K562 (cell line): Measurements from ENCODE around the gene B4GALNT4. TPM values are rescaled to one million over a fixed set of nuclear protein-coding genes. Genes with fewer than 3 reads are reported as not detected.

Experiments
- ADNP ChIP-seq: fragments of 200-800 bp; sonication (Bioruptor generic); IDR thresholded peaks from 2 replicates; pipeline ENCODE4 v1.6.1; 2016; ENCODE audit warnings: missing genetic modification characterization, missing compliant biosample characterization
- ATF1 ChIP-seq, 2 experiments: fragments of 450-650 bp in 1 of 2; IDR thresholded peaks; 2 replicates each; pipeline ENCODE4 v1.6.1; 2016; ENCODE audit warnings: missing compliant biosample characterization in 1 of 2, missing genetic modification characterization in 1 of 2
- ATF4 ChIP-seq: fragments of 450-650 bp; formaldehyde crosslinking; IDR thresholded peaks from 2 replicates; pipeline ENCODE4 v1.4.0; 2022; ENCODE audit warnings: mild to moderate bottlenecking, moderate library complexity
- BCOR ChIP-seq: fragments of 450-650 bp; IDR thresholded peaks from 2 replicates; pipeline ENCODE4 v1.6.1; 2016
- ELK1 ChIP-seq: sonication (generic); formaldehyde crosslinking; IDR thresholded peaks from 2 replicates; pipeline ENCODE4 v1.8.1; 2022; ENCODE audit warnings: missing genetic modification reagents
- FOXK1 ChIP-seq: sonication (generic); formaldehyde crosslinking; IDR thresholded peaks from 2 replicates; pipeline ENCODE4 v1.8.0; 2022; ENCODE audit warnings: missing genetic modification reagents, mild to moderate bottlenecking, borderline replicate concordance
- IRF1 ChIP-seq: sonication (generic); formaldehyde crosslinking; IDR thresholded peaks from 2 replicates; pipeline ENCODE4 v1.8.0; 2022; ENCODE audit warnings: missing genetic modification reagents, mild to moderate bottlenecking, borderline replicate concordance
- MCM2 ChIP-seq: fragments of 450-650 bp; IDR thresholded peaks from 2 replicates; pipeline ENCODE4 v1.6.1; 2017; ENCODE audit warnings: low read depth, mild to moderate bottlenecking
- PHB2 ChIP-seq: fragments of 450-650 bp; IDR thresholded peaks from 2 replicates; pipeline ENCODE4 v1.6.1; 2017; ENCODE audit warnings: low read depth
- RCOR1 ChIP-seq, 2 experiments: IDR thresholded peaks; 2 replicates each; pipeline ENCODE4 v1.6.1; 2012; ENCODE audit warnings: low read depth in 2 of 2, low read length in 2 of 2, borderline replicate concordance in 1 of 2, improper control_type of control experiment in 1 of 2
- SMARCA5 ChIP-seq: fragments of 450-650 bp; IDR thresholded peaks from 2 replicates; pipeline ENCODE4 v1.6.1; 2016
- SMARCB1 ChIP-seq: IDR thresholded peaks from 2 replicates; pipeline ENCODE4 v1.6.1; 2011; ENCODE audit warnings: improper control_type of control experiment, low read depth; ENCODE audit not compliant: insufficient read length
- SP1 ChIP-seq: sonication (generic); formaldehyde crosslinking; IDR thresholded peaks from 2 replicates; pipeline ENCODE4 v1.8.1; 2022; ENCODE audit warnings: mild to moderate bottlenecking, missing genetic modification reagents
- STAT5B ChIP-seq: fragments of 250-450 bp; sonication (Bioruptor Pico); IDR thresholded peaks from 2 replicates; pipeline ENCODE4 v1.8.0; 2021; ENCODE audit warnings: mild to moderate bottlenecking, inconsistent platforms
- ZNF12 ChIP-seq: sonication (generic); formaldehyde crosslinking; IDR thresholded peaks from 2 replicates; pipeline ENCODE4 v1.4.0; 2020; ENCODE audit warnings: mild to moderate bottlenecking, missing genetic modification reagents
- ZNF197 ChIP-seq: fragments of 200-800 bp; sonication (Bioruptor generic); IDR thresholded peaks from 2 replicates; pipeline ENCODE4 v1.6.1; 2016; ENCODE audit warnings: low read depth, missing genetic modification characterization, missing compliant biosample characterization
- ZNF347 ChIP-seq: fragments of 450-650 bp; formaldehyde crosslinking; IDR thresholded peaks from 2 replicates; pipeline ENCODE4 v1.4.0; 2020; ENCODE audit warnings: low read depth, mild to moderate bottlenecking, moderate library complexity
- ZNF398 ChIP-seq: fragments of 250-450 bp; sonication (Bioruptor Pico); IDR thresholded peaks from 2 replicates; pipeline ENCODE4 v1.8.0; 2021; ENCODE audit warnings: moderate library complexity, mild to moderate bottlenecking, inconsistent platforms
- ZNF445 ChIP-seq: fragments of 250-450 bp; sonication (Bioruptor Pico); IDR thresholded peaks from 2 replicates; pipeline ENCODE4 v1.4.0; 2020; ENCODE audit warnings: low read depth, mild to moderate bottlenecking, moderate library complexity
- ZNF57 ChIP-seq: fragments of 450-650 bp; formaldehyde crosslinking; IDR thresholded peaks from 2 replicates; pipeline ENCODE4 v1.4.0; 2020; ENCODE audit warnings: mild to moderate bottlenecking, moderate library complexity
- ZNF699 ChIP-seq: fragments of 250-450 bp; sonication (Bioruptor Pico); IDR thresholded peaks from 2 replicates; pipeline ENCODE4 v1.8.0; 2021; ENCODE audit warnings: mild to moderate bottlenecking, moderate library complexity; ENCODE audit not compliant: insufficient replicate concordance
- ZNF778 ChIP-seq: fragments of 450-650 bp; formaldehyde crosslinking; IDR thresholded peaks from 2 replicates; pipeline ENCODE4 v1.4.0; 2020; ENCODE audit warnings: mild to moderate bottlenecking, moderate library complexity
- polyA plus RNA-seq, 8 experiments: library from polyadenylated mRNA; depleted of rRNA in 4 of 8; stranded (reverse) in 5 of 8; unstranded in 3 of 8; fragments of >200 nt; fragmentation: Nextera tagmentation in 2 of 8; fragmentation: Illumina TruSeq in 1 of 8; extraction: Ambion mirVana in 2 of 8; extraction: Trizol in 1 of 8; gene quantifications; 2 replicates each; pipeline versions ENCODE4 v1.2.1 to v1.2.3, GENCODE V29; 2011 to 2014; ENCODE audit warnings: inconsistent platforms in 1 of 8, missing spikeins in 1 of 8
- total RNA-seq, 7 experiments: library from RNA; depleted of rRNA in 6 of 7; stranded (reverse); fragments of >200 nt in 6 of 7; fragmentation: Illumina TruSeq in 2 of 7; extraction: Trizol in 2 of 7; gene quantifications; 2 replicates each; pipeline versions ENCODE4 v1.2.1 to v1.2.3, GENCODE V29; 2011 to 2021; ENCODE audit warnings: low replicate concordance in 1 of 7

Gene B4GALNT4
- total and polyA plus RNA-seq, 9 of the 15 experiments (the other 6 are each of a cell fraction or from before 2014, with no cell fraction given): 0.20 to 37.1 (median 10.8) TPM; not detected in 1

GRCh38 chr11:332651-333480 lies 36.4 kb upstream of the B4GALNT4 start (continued):
- no peak for TF ChIP-seq ZNF197
- TF ChIP-seq STAT5B: no peak
- TF ChIP-seq IRF1: no peak
- peak; percentile 97 for TF ChIP-seq BCOR
- no peak for TF ChIP-seq ZNF699 (CRISPR knock-in tag)
- TF ChIP-seq MCM2: no peak
- TF ChIP-seq ZNF778 (CRISPR knock-in tag): no peak
- TF ChIP-seq ZNF12 (CRISPR knock-in tag): peak; percentile 64; the same call in 1 of the 2 replicates
- no peak for TF ChIP-seq ZNF445 (CRISPR knock-in tag)
- 0 out of 2 replicates have a peak, but pooled peaks have one; percentile 57 for TF ChIP-seq ELK1 (CRISPR knock-in tag)
- TF ChIP-seq SMARCB1: no peak
- no peak for TF ChIP-seq ZNF398 (CRISPR knock-in tag)
- TF ChIP-seq RCOR1 (IDR thresholded peaks at IDR 0.05; ENCODE audit: borderline replicate concordance in 1 of 2, low read depth in 2 of 2, low read length in 2 of 2): 0 out of 4 replicates have a peak, but pooled peaks of 1 of the 2 experiments have one; percentile 21
- no peak for TF ChIP-seq SP1 (CRISPR knock-in tag)
- no peak for TF ChIP-seq ATF4
- TF ChIP-seq ZNF347 (CRISPR knock-in tag): no peak
- 0 out of 2 replicates have a peak, but pooled peaks have one; percentile 30 for TF ChIP-seq ADNP
- TF ChIP-seq PHB2: no peak
- TF ChIP-seq FOXK1 (CRISPR knock-in tag): no peak
- no peak for TF ChIP-seq ZNF57 (CRISPR knock-in tag)
- peak; percentile 74 for TF ChIP-seq SMARCA5
- TF ChIP-seq ATF1 (CRISPR knock-in tag; IDR thresholded peaks at IDR 0.05): no peak
- TF ChIP-seq ATF1 (tag; IDR thresholded peaks at IDR 0.05): no peak
